Measurements from ENCODE around the gene SLC22A3. TPM values are rescaled to one million over a fixed set of nuclear protein-coding genes. Genes with fewer than 3 reads are reported as not detected.

Gene SLC22A3
- total and polyA plus RNA-seq, 2 of the 13 experiments (the other 11 are each of a cell fraction or from before 2014, with no cell fraction given), result 12.0 to 31.5 TPM

- TF ChIP-seq ZBTB39 (CRISPR knock-in tag; IDR thresholded peaks at IDR 0.05) (no peak), RXRB (CRISPR knock-in tag; IDR thresholded peaks at IDR 0.05; ENCODE audit: borderline replicate concordance) (no peak), MEF2D (CRISPR knock-in tag; IDR thresholded peaks at IDR 0.05) (no peak), U2AF2 (IDR thresholded peaks at IDR 0.05; ENCODE audit: low read depth, low read length) (no peak), ZNF781 (CRISPR knock-in tag; IDR thresholded peaks at IDR 0.05; ENCODE audit: borderline replicate concordance, not compliant biosample characterization) (no peak), HNRNPH1 (optimal IDR thresholded peaks at IDR 0.05; ENCODE audit: low read depth, low read length) (no peak), SIN3A (IDR thresholded peaks at IDR 0.05; ENCODE audit: borderline replicate concordance, low read depth, low read length) (no peak), ZFP62 (CRISPR knock-in tag; IDR thresholded peaks at IDR 0.05) (no peak), SRSF1 (optimal IDR thresholded peaks at IDR 0.05; ENCODE audit: low read depth, low read length) (no peak), ZNF639 (CRISPR knock-in tag; conservative IDR thresholded peaks at IDR 0.05) (no peak), AHDC1 (CRISPR knock-in tag; IDR thresholded peaks at IDR 0.05; ENCODE audit: borderline replicate concordance) (no peak)
- TF ChIP-seq, protein P1, sequence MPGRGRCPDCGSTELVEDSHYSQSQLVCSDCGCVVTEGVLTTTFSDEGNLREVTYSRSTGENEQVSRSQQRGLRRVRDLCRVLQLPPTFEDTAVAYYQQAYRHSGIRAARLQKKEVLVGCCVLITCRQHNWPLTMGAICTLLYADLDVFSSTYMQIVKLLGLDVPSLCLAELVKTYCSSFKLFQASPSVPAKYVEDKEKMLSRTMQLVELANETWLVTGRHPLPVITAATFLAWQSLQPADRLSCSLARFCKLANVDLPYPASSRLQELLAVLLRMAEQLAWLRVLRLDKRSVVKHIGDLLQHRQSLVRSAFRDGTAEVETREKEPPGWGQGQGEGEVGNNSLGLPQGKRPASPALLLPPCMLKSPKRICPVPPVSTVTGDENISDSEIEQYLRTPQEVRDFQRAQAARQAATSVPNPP (CRISPR knock-in tag; IDR thresholded peaks at IDR 0.05), result no peak
These were observed 3.9 kb upstream of the SLC22A3 start (continued) for GRCh38 chr6:160344271-160344670.

Measured in HepG2 (cell line).